HG03066 (cell line): ENCODE results near the gene LRRC14B.

Source experiments
- ATAC-seq: cut with Tn5 transposase; IDR thresholded peaks from one replicate; pipeline ENCODE4 v1.9.1; 2021; ENCODE audit warnings: low read depth; ENCODE audit not compliant: unreplicated experiment

Gene LRRC14B

GRCh38 chr5:191036-191948 lies at the start of gene LRRC14B:
Gene LRRC14B, plus strand, starts transcription at chr5:191495. Its CDS starts 44 bp downstream, at chr5:191539.
- no peak for ATAC-seq

- ATAC-seq, result no peak
Observed at GRCh38 chr5:141761-142160, 49.5 kb upstream of the LRRC14B start.

DNA sequence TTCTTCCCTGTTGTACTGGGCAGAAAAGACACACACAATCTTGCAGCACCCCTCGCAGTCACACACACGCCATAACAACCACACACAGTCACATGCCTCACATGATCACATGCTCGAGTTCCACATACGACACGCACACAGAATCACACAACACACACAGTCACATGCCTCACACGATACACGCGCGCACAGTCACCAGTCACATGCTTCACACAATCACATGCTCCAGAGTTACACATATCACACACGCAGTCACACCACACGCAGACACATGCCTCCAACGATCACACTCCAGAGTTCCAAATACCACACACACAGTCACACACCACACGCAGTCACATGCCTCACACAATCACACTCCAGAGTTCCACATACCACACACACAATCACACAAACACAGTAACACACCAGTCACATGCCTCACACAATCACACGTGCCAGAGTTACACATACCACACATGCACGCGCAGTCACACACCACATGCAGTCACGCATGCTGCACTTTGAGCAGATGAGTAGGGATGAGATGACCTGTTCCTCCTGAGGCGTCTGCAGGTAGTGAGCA lies 49.0 kb upstream of the LRRC14B start:
- no peak for ATAC-seq

- no peak for ATAC-seq
Observed at GRCh38 chr5:143041-143440, 48.3 kb upstream of the LRRC14B start.

GRCh38 chr5:144941-145340 lies 46.4 kb upstream of the LRRC14B start:
- ATAC-seq, result no peak

DNA sequence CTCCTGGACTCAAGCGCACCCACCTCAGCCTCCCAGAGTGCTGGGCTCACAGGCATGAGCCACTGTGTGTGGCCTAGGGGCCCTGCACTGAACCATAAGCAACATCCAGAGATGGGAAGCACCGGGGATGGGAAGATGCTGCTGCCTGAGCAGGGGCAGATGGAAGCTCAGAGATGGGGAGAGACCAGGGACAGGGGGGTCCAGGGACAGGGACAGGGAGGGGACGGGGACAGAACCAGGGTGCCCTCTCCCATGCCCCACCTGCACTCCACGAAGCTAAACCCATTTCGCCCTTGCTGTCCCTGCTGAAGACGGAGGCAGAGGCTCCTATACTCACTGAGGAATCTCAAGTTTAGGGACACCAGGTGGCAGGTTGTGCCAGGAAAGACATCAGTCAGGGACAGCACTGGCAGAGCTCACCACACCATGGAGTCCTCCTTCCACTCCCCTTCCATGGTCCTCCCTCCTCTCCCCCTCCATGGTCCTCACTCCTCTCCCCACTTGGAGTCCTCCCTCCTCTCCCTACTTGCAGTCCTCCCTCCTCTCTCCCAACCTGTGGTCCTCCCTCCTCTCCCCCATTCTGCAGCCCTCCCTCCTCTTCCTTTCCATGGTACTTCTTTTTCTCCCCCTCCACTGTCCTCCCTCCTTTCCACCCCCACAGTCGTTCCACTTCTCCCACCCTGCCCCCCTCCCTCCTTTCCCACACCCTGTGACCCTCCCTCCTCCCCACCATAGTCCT lies 45.5 kb upstream of the LRRC14B start:
- no peak for ATAC-seq

DNA sequence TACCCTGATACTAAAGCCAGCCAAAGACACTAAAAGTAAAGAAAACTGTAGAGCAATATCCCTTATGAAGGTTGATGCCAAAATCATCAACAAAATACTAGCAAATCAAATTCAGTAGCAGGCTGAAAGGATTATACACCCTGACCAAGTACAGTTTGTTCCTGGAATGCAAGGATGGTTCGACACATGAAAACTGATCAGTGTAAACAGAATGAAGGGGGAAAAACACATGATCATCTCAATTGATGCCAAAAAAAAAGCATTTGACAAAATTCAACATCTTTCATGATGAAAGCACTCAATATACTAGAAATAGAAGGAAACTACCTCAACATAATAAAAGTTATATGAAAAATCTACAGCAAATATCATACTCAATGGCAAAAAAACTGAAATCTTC lies 43.5 kb upstream of the LRRC14B start:
- no peak for ATAC-seq

- ATAC-seq, result no peak
Observed at GRCh38 chr5:149745-150485, 41.4 kb upstream of the LRRC14B start.

DNA sequence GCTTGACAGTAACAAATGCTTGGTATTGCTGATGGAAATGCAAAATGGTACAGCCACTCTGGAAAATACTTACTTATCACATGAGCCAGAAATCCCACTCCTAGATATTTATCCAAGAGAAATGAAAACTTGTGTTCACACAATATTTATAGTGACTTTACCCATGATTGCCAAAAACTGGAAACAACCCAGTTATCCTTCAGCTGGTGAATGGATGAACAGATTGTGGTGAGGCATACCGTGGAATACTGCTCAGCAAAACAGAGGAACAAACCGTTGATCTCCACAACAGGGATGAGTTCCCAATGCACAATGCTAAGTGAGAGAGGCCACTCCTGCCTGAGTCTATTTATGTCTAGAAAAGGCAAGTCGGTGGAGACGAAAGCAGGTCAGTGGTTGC lies 40.5 kb upstream of the LRRC14B start:
- ATAC-seq, result no peak

DNA sequence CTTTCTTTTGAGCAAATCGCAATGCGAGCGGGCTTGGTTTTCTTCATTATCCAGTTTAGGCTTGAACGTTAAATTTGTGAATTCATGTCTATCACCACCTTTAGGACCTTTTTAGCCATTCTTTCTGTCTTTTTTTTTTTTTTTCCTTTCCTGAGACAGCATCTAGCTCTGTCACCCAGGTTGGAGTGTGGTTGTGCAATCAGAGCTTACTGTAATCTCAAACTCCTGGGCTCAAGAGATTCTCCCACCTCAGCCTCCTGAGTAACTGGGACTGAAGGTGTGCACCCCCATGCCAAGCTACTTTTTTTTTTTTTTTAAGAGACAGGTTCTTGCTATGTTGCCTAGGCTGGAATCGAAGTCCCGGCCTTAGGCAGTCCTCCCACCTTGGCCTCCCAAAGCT lies 39.2 kb upstream of the LRRC14B start:
- ATAC-seq, result no peak

GRCh38 chr5:153256-153655 lies 38.0 kb upstream of the LRRC14B start:
- no peak for ATAC-seq

GRCh38 chr5:154236-154635 lies 37.1 kb upstream of the LRRC14B start:
- ATAC-seq, result no peak

DNA sequence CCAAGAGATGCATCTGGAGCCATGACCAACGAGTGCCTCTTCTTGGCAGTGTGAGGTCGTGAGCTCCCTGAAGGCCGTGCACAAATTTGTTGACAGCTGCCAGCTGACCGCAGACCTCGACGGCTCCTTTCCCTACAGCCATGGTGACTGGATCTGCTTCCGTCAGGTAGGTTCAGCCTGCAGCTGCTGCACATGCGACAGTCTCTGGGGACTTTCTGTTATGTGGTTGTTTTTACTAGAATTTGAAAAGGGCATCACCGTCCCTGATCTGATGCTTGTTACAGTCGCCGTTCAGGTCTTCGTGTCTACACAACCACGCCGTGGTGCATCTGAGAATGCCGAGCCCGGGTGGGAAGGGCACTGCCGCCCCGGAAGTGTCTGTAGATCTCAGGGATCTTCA lies 36.5 kb upstream of the LRRC14B start:
- ATAC-seq, result no peak

DNA sequence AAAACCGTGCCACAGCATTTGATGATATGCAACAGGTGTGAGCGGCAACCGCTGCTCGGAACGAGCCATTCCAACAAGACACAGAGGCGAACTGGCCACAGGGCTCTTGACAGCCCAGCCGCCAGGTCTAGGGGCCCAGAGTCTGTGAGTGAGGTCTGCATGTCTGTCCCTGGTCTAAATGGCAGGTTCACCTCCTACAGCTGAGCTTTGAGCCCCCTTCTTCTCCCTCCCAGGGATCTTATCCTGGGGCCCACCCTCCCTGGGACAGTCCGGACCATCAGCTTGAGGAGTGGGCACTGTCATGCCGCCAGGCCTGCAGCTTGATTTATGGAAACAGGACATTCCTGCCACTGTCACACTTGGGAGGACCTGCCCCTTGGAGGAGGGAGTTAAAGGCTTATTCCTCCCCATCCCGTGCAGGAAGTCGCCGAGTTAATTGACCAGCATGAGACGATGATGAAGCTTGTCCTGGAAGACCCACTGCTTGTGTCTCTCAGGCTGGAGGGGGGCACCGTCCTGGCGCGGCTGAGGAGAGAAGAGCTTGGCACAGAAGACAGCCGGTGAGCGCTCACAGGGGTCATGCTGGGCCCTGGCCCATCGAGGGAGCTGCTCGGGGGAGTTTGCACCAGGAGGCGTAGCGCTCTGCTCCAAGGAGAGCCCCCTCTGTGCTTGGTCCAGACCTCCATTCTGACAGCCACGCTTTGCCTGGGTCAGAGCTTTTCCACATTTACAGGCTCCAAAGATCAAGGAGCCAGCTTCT lies 35.5 kb upstream of the LRRC14B start:
- no peak for ATAC-seq

DNA sequence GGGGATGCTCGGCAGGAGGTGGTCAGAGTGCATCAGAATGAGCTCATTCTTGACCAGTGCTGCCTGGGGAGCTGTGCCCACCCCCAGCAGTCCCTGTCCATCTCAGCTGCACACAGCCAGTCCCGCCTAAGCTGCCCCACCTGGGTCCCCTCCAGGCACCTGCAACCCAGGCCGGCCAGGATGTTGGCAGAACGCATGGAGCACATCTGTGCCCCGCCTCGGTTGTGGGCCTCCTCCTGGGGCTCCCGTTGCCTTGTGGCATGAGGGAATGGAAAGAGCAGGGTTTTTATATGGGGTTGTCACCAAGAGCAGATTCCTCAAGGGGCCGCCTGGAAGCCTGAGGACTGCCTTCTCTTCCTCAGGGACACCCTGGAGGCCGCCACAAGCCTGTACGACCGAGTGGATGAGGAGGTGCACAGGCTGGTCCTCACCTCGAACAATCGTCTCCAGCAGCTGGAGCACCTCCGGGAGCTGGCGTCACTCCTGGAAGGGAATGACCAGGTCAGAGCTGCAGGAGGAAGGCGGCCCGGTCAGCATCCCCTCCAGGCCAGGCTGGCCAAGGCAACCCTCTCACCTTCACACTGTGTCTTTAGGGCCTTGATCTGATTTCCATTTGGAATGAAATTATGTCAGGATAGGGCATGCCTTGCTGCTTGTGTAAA lies 34.8 kb upstream of the LRRC14B start:
- ATAC-seq, result no peak

- no peak for ATAC-seq
Observed at GRCh38 chr5:157126-157715, 34.1 kb upstream of the LRRC14B start.

DNA sequence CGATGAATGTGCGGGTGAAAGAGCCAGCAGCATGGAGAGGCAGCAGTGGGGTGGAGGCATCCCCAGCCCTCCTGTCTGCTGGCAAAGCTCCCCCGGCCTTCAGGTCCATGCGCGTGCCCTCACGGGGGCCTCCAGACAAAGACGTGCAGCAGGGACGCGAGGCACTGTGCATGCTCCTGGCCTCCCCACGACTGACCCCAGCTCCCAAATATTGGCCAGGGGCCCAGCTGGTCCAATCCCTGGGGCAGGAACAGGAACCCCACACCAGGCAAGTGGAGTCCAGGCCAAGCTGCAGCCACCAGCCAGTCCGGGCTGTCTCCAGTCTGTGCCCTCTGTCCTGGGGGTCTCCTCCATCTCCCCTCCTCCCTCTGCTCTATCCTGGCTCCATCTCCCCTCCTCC lies 33.5 kb upstream of the LRRC14B start:
- no peak for ATAC-seq

- no peak for ATAC-seq
Observed at GRCh38 chr5:158807-159447, 32.4 kb upstream of the LRRC14B start.
